HG03460 (cell line): ENCODE data around the gene CCNQ.
"Not testable (repeated sequence)": the region's sequence is repeated elsewhere in the genome, so short reads cannot be mapped to it uniquely, and the experiment has no call there.

Experiments used
- ATAC-seq: cut with Tn5 transposase; IDR thresholded peaks from one replicate; pipeline ENCODE4 v1.9.1; 2021; ENCODE audit not compliant: unreplicated experiment

Gene CCNQ

DNA sequence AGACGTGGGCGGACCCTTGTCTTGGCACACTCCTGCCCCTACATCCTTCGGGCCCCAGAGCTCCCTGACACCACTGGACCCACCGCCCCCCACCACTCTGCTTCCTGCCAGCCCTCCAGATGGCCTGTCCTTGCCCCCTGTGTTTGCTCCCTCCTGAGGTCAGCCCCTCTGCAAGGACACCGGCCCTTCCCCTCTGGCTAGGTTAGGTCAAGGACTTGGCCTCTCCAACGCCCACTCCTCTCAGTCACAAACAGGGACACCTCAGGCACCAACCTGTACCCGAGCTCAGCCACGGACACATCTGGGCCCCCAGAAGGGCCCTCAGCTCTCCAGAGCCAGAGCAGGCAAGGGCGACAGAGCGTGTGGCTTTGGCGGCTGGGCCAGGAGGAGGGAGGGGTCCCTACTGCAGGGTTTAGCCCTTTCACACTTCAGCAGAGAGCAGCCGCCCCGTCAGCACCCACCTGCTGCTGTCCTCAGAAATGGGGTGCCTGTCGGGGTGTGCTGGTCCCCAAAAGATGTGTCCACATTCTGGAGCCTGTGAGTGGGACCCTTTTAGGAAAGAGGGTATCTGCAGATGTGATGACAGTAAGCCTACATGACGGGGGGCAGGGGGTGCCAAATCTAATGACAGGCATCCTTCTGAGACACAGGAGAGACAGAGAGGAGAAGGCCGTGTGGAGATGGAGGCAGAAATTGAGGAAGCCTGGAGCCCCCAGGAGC lies 24.5 kb upstream of the CCNQ start:
- no peak for ATAC-seq

DNA sequence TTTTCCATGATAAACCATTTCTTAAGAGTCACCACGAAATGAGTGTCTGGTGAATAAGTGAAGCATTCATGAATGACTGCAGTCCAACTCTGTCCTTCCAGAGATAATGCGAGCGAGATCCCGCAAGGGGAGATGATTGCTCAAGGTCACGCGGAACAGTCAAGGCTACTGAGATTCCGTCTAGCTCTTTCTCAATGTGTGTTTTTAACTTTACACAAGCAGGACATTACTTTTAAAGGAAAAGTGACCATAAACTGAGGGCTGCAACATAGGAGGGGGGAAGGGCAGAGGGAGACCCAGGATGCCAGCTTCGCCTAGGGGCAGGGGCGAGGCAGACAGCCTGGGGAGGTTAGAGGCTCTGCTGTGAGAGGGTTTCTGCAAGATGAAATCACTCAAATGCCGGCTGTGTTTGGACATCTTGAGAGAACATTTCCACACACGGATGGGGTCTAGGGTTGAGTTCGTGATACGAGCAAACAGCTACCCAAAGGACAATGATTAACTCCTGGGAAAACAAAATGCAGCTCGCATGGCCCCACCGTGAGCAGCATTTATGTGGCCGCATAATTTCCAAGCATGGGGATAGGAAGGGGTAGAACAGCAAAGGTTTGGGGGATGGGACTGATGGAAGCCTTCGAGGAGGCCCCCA lies 23.8 kb upstream of the CCNQ start:
- ATAC-seq = no peak

DNA sequence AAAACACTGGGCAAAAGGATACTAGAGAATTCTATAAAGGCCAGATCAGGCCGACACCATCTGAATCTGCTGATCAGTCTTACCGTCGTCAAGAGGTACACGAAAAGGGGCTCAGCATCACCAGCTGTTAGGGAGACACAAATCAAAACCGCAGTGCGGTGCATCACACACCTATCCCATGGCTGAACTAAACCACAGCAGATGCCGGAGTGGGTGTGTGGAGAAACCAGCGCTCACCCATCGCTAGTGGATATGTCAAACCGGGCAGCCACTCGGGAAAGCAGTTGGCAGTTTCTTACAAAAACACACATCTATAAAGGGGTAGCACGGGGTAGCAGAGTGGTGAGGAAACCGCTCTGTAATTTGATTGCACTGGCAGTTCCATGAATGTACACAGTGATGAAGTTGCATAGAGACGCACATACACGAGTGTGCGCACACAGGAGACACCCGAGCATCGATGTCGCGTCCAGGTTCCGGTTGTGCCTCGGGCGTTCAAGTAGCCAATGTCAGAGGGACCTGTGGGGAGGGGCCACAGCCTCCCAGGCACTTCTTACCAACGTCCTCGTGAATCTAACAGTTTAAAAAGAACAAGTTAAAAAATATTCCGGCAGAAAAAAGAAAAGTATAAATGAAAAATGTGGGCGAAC lies 23.1 kb upstream of the CCNQ start:
- no peak for ATAC-seq

DNA sequence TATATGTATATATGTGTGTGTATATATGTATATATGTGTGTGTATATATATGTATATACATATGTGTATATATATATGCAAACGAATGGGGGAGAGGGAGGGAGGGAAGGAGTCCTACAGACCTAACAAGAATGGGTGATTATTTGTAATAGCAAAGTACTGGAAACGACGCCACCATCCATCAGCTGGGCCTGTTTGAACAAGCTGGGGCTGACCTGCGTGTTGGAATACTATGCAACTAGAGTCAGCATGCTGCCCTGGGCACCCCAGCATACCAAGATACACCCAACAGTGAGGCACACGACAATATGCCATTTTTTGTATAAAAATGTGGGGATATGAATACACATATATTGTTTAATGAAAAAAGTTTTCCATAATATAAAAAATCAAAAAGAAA lies 21.6 kb upstream of the CCNQ start:
- no peak for ATAC-seq

DNA sequence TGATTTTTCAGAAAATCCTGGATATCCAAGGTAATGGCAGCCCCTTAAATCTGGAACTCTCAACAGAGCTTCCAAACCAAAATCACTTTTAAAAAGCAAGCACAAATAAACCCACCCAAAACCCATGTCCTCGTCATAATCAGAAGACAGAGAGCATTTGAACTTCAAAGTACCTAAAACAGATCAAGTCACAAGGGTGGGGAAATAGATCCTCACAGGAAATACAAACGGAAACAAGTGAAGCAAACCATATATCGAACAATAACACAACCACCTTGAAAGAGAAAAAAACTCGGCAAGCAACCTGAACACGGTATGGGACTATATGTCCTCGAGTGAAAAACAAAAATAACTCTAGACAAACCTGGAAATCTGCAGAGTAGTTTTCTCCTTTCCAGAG lies 15.9 kb upstream of the CCNQ start:
- ATAC-seq = no peak

DNA sequence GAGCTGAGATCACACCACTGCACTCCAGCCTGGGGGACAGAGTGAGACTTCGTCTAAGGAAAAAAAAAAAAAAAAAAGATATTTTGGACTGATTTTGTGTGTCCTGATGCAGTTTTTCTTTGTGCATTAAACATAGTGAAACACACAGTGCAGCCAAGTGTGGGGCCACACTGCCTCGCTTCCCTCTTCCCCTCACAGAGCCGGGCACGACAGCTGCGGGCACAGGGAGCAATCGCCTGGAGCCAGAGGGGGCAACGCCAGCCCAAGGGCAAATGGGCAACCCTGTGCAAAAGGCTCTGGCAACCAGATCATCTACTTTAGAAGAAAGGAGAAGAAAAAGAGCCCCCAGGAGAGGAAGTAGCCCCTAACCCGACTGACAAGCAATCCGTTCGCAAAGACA lies 13.5 kb upstream of the CCNQ start:
- no peak for ATAC-seq

DNA sequence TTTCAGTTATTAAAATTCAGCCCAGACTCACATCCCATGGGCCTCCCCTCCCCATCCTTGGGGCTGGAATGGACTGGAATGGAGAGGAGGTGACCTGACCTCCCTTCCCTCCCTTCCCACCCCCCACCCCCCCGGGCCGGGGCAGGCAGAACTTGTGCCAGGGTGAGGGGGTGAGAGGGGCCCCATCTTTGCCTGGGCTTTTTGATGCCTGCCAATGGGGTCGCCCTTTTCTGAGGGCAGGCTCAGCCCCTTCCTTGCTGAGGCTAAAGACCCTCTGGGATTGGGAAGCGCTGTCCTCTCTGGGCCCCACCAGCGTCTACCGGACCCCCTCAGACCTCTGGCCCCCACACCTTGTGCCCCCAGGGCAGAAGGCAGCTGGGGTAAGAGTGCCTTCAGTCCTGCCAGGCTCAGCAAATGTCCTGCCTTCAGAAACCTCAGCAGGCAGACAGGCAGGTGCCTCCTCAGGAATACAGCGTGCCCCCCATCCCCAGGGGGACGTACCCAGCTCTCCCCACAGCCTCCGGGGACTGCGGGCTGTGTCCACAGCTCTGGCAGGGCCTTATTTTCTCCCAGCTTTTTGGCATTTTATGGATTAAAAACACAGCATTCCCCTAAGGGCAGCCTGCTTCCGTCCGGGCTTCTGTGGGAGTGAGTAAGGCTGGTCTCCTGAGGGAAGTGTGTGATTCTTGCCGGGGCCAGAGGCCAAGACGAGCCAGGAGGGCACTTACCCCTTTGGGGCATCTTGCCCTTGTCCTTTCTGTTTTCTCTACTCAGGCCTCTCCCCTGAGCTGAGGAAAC lies 12.6 kb upstream of the CCNQ start:
- ATAC-seq = no peak

DNA sequence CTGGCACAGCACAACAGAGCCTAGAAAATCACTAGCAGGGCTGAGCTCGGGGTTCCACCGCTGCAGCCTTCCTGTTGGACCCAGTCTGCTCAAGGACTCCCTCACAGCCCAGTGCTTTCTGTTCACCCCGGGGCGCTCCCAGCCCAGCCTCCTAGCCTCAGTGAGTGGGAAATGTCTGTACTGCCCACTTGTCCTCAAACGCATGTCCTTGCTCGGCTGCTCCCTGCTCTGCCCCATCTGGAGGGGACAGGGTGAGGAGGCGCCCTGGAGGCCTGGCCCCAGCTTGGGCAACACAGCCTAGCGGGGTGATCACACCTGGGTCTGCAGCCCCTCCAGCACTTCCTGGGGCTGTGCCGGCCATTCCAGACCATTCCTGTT lies 11.9 kb upstream of the CCNQ start:
- ATAC-seq = no peak

DNA sequence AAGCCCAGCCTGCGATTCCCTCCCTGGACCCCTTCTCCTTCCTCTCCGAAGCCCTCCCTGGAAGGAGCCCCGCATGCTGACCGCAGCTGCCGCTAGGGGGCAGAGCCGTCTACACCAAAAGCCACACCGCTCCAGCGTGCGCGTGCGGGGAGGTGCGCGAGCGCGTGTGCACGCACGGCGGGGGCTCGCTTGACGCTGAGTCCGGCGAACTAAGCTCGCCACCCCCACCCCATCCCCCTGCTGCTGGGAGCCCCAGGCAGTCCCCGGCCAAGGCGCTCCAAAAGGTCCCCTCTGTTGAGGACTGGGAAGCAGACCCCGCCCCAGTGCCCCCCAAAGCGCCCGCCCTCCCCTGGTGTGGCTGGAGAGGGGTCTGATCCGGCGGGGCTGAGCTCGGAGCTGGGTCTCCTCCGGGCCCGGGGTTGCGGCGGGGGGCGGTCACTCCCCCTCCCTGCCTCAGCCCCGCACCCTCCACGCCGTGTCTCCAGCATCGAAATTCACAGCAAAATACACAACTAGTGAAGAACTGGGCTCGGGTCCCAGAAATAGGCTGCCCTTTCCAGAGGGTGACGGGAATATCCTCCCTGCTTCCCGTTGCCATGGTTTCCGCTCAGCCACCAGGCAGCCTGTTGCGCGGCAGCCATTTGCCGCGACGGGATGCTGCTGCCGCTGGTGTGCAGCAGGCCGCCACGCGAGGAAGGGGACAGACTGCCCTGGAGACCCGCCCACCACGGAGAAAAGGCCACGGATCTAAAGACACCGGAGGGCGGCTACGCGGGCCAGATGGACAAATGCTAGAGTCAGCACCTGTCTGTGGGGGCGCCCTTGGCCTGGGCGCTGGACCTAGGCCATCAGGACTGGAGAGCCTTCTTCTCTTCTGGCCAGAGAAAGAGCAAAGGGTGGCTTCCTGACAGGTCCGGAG lies 11.2 kb upstream of the CCNQ start:
- no peak for ATAC-seq

DNA sequence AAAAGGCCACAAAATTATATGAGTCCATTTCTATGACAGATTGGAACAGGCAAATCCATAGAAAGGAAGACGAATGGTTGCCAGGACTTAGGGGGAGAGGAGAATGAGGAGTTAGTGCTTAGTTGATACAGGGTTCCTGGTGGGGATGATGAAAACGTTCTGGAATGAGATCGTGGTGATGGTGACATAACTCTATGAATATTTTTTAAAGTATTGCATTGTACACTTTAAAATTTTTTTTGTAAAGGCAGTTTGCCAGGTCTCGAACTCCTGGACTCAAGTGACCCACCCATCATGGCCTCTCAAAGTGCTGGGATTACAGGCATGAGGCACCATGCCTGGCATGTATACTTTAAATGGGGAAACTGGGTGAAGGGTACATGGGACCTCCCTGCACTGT lies 9.9 kb upstream of the CCNQ start:
- ATAC-seq = no peak

DNA sequence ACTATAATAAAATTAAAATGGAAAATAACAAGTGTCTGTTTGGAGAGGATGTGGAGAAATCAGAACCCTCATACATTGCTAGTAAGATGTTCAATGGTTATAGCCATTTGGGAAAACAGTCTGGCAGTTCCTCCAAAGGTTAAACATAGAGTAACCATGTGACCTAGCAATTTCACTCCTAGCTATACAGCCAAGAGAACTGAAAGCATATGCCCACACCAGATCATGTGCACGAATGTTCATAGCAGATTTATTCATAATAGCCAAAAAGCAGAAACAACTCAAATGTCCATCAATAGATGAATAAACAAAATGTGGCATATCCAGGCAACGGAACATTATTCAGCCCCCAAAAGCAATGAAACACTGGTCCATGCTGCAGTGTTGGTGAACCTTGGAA lies 9.4 kb upstream of the CCNQ start:
- ATAC-seq = no peak

DNA sequence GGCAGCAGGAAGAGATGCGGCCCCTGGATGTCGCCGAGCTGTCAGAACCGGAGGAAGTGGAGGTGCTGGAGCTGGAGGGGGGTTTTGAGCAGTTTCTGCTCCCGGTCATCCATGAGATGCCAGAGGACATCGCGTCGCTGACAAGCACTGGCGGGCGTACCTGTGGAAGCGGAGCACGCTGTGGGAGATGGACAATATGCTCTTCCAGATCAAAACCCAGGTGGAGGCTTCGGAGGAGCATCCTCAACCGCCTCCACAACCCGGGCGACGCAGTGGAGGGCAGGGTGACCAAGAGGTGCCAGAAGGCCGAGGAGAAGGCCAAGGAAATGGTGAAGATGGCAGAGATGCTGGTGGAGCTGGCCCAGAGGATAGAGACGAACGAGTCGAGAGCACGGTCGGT lies 7.6 kb upstream of the CCNQ start:
- no peak for ATAC-seq

DNA sequence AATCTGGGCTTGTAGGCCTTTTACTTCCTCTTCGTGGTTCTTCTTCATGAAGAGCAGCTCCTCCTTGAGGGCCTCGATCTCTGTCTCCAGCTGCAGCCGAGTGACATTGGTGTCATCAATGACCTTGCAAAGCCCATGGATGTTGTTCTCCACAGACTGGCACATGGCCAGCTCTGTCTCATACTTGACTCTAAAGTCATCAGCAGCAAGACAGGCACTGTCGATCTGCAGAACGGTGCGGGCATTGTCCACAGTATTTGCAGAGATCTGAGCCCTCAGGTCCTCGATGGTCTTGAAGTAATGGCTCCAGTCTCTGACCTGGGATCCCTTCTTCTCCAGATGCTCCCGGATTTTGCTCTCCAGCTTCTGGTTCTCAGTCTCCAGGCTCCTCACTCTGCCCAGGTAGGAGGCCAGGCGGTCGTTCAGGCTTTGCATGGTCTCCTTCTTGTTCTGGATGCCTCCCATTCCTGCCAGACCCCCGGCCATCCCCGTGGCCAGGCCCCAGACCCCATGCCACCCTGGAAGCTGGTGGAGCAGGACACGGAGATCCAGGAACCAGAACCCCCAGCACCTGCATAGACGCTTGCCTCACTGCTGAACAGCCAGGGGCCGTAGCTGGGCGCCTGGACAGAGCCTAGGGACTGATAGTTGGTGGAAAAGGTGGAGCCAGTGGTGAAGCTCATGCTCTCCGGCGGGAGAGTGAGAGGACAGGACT lies 5.9 kb upstream of the CCNQ start:
- ATAC-seq = not testable (repeated sequence)

DNA sequence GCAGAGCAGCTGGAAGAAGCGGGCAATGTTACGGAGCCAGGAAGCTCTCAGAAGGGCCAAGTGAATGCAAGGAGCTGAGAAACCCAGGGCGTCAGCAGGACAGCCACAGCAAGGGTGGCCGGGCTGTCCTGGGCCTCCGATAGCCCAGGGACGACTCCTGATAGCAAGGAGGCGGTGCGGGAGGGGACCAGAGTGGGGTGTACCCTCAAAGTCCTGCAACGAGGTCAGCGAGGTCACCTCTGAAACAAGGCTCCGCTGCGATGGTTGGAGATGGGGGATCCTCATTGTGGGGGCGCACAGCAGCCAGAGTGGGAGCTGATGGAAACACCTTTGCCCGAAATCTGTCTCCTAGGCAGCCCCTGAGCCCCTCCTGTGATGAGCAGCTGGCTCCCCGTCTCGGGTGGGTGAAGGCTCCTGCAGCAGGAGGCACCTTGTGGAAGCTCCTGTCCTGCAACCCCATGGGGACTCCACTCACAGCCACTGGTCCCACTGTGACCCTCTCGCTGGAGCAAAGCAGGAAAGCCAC lies 4.3 kb upstream of the CCNQ start:
- ATAC-seq = no peak

DNA sequence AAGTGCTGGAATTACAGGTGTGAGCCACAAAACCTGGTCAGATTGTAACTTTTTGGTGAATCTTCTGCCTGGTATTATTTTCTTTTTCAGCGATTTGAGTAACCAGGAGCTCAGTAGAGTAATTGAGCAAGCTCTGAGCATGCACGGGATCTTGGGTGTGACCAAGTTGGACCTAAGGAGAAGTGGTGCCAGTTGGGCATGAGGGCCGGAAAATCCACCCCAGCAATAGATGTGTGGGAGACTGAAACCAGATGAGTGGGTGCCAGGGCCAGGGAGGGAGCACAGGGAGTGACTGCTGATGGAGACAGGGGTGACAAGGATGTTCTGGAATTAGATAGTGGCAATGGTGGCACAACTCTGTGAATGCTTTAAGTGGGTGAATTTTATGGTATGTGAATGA lies 3.7 kb upstream of the CCNQ start:
- ATAC-seq = no peak

DNA sequence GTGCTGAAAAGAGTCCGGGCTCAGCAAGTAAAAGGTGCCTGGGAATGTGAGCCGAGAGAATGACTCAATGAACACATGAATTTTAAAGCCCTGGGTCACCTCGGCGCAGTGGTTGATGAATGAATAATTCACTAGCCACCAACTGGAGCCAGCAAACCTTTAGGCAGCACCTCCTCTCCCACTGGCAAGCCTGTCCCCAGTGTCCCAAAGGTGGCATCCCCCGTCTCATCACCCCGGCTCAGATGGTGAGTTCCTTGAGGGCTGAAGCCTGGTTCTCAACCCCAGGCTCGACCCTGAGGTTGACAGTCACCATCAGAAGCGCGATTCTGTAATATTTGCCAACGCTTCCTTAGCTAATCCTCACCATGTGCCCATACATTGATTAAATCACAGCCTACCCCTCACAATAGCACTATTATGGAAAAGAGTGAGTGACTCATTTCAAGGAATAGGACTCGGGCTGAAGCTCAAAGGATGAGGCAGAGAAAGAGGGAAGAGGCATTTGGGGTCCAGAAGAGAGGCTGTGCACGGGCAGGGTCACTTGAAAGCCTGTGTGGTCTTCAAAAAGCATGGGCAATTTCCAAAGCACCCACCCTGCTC lies 2.7 kb upstream of the CCNQ start:
- no peak for ATAC-seq

DNA sequence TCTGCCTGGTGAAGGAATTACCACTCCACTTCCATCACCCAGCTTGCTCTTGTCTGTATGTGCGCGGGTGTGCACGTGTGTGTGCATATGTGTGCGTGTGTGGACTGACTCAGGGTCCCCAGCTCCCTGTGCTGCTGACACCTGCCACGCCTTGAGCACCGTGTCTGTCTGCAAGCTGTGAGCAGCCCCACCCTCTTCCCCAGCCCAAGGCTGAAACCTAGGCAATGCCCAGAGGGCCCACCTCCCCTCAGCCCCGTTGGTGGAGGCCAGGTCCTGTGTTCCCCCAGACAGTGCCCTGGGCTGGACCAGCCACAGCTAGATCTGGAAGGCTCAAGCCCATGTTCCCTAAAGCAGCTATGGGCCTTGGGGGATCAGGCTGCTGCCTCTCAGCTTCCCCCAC lies 2.0 kb upstream of the CCNQ start:
- no peak for ATAC-seq

DNA sequence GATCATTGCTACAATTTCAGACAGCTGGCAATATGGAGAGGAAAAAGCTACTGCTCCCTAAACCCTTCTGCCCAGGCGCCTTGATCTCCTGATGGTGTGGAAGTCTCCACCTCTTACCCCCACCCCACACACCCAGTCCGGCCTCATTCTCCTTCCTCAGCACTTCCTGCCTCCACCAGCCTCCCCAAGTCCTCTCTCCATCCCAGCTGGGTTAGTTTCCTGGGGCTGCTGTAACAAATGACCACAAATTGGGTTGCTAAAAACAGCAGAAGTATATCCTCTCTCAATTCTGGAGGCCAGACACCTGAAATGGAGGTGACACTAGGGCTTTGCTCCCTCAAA lies 1.1 kb upstream of the CCNQ start:
- ATAC-seq = no peak

DNA sequence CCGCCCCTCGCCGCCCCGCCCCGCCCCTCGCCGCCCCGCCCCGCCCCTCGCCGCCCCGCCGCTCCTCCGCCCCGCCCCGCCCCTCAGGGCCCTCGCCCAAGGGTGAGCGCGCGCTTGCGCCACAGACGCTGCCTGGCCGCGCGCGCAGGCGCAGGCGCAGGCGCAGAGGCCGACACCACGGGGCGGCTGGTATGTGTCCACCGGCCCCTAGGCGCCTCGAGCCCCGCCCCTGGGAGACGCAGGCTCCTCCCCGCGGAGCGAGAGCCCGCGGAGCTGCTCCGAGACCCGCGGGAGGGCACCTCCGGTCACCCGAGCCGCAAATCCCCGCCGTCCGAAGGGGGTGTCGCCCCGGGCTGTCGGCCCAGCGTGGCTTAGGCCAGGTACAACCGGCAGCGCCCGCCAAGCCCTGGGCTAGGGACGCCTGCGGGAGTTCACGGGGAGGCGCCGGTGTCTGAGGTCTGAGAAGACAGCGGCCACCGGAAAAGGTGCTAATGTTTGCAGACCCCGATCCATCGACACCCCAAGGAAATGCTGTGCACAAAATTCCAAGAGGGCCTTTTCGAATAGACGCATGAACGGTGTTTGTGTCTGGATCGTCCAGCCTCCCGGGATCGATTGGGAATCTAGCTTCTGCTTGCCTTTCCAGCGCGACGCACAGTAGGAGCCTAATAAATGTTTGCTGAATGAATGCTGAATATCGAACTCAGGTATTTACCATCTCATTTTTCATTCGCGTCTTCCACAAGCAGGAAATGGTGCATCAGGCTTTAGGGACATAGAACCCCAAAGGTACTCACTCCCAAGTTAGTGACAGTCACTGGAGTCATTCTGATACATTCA lies 473 bp upstream of the CCNQ start:
- ATAC-seq = peak; percentile 79
